SKM-1 treated with dmso at 0.1 percent for 144 hours (cell line): ENCODE measurements around the gene ORM2.

Experiments
- DNase-seq: peaks from one replicate; lab custom pipeline; 2025; ENCODE audit not compliant: unreplicated experiment; lab: John Stamatoyannopoulos, UW

The ORM2 gene

GRCh38 chr9:114369216-114370130, 39.8 kb downstream of the ORM2 start:
- DNase-seq: no peak

GRCh38 chr9:114370251-114370967, 40.7 kb downstream of the ORM2 start:
- DNase-seq: no peak

DNA sequence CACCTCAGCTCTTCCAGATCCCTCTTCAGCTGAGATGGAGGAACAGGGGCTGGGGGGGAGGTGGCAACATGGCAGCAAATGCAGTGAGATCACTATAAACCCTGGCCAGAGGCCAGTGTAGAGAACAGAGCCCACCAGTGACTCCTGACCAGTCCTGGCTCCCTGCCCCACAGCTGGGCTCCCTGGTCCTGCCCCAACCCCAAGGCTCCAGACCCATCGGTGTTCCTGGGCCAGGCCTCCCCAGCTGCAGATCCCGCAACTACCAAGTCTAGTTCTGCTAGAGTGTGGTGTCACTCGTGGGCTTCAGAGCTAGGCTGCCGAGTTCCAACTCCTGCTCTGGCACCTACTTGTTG, 41.3 kb downstream of the ORM2 start:
- no peak for DNase-seq

DNA sequence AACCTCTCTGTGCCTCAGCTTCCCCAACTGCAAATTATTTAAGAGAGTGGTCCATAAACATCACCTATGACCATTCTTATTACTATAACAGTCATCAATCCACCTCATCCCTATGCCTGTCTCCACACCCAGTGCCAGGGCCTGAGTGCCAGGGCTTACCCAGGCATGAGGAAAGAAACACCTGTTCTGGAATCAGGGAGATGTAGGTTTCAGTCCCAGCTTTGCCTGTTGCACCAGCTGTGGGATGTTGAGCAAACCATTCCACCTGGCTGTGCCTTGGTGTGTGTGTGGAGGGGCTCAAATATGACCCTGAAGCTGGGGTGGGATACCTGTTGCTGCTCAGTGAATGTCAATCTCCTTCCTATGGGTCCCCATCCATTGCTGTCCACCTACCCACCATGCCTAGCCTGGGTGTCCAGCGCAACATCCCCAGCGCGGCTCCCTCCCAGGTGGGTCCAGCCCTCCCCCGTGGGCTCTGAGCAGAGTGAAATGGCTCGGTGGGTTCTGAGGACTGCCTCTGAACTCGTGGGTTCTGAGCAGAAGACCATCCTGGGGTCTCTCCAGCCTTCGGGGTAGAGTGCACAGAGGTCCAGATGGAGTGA, 41.8 kb downstream of the ORM2 start:
- DNase-seq: no peak

DNA sequence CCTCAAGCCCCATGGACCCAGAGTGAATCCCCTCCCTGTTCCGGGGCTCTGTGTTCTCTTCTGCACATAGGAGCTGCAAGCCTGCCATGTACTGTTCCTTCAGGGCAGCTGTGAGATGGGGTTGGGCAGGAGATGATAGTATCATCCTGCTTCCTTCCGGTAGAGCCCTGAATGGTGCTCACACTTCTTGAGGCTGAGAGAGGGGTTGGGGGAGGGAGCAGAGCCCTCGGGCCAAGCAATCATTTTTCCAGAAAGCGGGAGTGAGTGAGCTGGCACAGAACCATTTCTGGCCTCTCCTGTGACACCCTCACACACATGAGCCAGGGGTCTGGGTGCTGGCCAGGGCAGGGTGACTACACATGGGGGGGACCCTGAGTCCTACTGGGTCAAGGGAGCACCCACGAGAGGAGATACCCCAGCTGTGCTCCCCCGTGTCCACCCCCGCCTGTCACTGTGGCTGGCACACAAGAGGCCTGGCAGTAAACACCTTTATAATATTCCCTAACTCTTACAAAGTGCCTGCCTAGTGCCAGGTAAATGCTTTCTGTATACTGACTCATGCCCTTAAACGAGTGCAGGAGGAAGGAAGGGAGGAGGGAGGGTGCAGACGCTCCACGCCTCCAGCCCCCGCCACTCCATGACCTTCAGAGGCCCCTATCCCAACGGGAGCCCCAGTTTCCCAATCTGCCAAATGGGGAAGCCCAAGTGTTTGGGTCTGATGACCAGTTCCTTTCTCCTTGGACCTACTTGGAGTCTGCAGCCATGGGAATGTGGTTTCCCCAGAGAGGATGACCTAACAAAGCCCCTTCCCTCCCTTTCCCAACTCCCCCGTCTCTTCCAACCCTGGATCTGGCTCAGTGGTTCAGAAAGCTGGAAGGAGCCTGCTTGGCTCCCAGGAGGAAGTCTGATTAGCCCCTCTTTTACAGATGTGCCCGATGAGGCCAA, 42.6 kb downstream of the ORM2 start:
- peak; percentile 15 for DNase-seq

DNA sequence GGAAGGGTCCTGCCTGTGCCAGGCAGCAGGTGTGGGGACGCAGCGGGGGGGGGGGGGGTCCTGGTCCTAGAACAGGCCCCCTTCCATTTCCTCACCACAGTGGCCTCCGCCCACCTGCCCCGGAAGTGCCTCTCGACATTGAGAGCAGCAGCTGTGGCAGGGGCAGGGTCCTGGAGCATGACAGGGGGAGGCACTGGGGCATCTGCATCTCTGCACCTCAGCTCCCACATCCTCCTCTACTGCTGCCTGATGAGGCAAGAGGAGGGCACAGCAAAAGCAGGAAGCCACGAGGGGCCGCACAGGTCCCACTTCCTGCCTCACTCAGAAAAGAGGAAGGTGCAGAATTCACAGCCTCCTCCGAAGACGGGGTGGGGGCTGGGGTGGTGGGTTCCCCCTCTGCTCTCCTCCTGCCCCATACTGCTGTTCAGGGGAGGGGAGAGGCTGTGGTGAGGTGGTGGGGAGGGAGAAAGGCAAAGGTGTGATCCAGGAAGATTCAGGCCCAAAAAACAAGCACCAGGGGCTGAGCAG, 43.3 kb downstream of the ORM2 start:
- DNase-seq: peak; percentile 94

GRCh38 chr9:114373960-114374730, 44.5 kb downstream of the ORM2 start:
- DNase-seq: no peak

- DNase-seq: no peak
Measured at GRCh38 chr9:114374936-114375335, 45.3 kb downstream of the ORM2 start.

- DNase-seq: no peak
Measured at GRCh38 chr9:114375386-114376175, 45.9 kb downstream of the ORM2 start.

DNA sequence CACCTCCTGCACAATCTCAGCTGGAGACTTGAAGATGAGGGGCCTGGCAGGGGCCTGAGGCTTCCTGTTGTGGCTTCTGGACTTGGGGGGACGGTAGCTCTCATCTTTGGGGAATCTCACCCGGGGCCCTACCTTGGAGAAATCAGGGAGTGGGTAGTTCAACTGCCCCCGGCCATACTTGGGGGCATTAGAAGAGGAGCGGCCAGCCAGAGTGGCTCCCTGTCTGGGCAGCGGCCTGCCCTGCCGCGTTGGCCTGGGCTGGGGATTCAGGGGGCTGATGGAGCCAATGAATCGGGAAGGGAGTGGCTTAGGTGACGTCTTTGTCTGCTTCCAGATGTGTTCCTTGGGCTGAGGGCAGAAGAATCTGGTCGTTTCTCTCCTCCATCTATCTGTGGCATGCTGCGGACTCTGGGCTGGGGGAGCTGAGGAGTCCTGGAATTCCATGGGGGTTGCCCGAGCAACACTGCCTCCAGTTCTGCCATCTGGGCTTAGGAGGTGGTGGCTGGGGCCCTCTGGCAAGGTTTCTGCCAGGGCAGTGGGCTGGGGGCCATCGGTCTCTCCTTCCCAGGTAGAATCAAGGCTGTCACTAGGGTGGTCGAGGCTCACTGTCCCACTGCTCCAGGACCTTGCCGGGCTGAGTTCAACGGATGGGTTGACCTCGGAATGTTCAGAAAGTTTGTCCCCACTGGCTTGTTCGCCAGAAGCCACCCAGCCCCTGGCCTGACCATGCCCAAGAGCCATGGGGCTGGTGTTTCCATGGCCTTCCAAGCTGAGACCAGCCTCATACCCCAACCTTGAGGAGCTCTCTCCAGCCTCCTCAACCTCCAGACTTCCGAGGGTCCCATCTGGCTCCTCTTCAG, 47.1 kb downstream of the ORM2 start:
- no peak for DNase-seq

DNA sequence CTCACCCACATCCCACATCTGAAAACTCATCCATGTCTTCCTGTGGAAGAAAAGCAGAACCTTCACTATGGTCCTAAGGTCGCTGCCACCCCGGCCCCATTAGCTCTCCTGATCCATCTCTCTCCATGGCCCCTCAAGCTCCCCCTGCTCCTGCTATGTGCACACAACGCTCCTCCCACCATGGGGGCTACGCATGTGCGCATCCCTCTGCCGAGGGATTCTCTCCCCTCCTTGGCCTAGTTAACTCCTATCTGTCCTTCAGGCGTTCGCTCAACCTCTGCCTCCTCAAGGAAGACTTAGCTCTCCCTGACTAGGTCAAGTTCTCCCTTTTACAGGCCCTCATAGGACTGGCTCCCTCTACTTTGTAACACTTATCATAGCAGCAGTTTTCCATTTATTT, 48.3 kb downstream of the ORM2 start:
- DNase-seq: no peak

DNA sequence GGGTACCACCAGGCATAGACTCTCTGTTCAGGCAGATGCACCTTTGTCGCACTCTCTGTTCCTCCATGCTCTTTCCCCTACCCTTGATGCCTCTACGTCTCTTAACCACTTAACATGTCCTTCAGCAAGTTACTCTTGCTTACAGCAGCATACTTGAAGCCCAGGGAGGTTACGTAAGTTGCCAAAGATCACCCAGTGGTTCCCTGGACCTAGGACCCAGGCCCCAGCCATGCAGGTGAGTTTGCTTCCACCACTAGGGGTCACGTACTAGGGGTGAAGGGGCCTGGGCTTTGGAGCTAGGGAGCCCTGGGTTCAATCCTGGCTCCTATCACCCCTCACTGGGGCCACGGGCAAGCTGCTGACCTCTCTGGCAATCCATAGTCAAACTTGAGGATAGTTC, 49.2 kb downstream of the ORM2 start:
- DNase-seq: no peak
